GM18907 (cell line): Measurements from ENCODE around the gene PSORS1C1.
"Not testable (repeated sequence)": the region's sequence is repeated elsewhere in the genome, so short reads cannot be mapped to it uniquely, and the experiment has no call there.

Source experiments
- ATAC-seq: cut with Tn5 transposase; IDR thresholded peaks from one replicate; pipeline ENCODE4 v1.9.1; 2021; ENCODE audit warnings: mild to moderate bottlenecking, moderate library complexity; ENCODE audit not compliant: unreplicated experiment

Gene PSORS1C1

GRCh38 chr6:31114541-31114878 lies at the start of gene PSORS1C1:
Gene PSORS1C1, plus strand, starts transcription at chr6:31114800. Its CDS starts 14,833 bp downstream, at chr6:31129633.
- no peak for ATAC-seq

GRCh38 chr6:31065556-31065955 lies 49.0 kb upstream of the PSORS1C1 start:
- ATAC-seq: no peak

- ATAC-seq: not testable (repeated sequence)
Measured at GRCh38 chr6:31067028-31067427, 47.6 kb upstream of the PSORS1C1 start.

- not testable (repeated sequence) for ATAC-seq
Measured at GRCh38 chr6:31067891-31068668, 46.5 kb upstream of the PSORS1C1 start.

- no peak for ATAC-seq
Measured at GRCh38 chr6:31068669-31069340, 45.8 kb upstream of the PSORS1C1 start.

- ATAC-seq: no peak
Measured at GRCh38 chr6:31070711-31071197, 43.8 kb upstream of the PSORS1C1 start.

GRCh38 chr6:31074401-31074800 lies 40.2 kb upstream of the PSORS1C1 start:
- no peak for ATAC-seq

- no peak for ATAC-seq
Measured at GRCh38 chr6:31075528-31075927, 39.1 kb upstream of the PSORS1C1 start.

- no peak for ATAC-seq
Measured at GRCh38 chr6:31076611-31077010, 38.0 kb upstream of the PSORS1C1 start.

GRCh38 chr6:31079656-31080261 lies 34.8 kb upstream of the PSORS1C1 start:
- ATAC-seq: no peak

GRCh38 chr6:31081872-31082271 lies 32.7 kb upstream of the PSORS1C1 start:
- no peak for ATAC-seq

- no peak for ATAC-seq
Measured at GRCh38 chr6:31083742-31084354, 30.8 kb upstream of the PSORS1C1 start.

GRCh38 chr6:31086788-31087440 lies 27.7 kb upstream of the PSORS1C1 start:
- no peak for ATAC-seq

- no peak for ATAC-seq
Measured at GRCh38 chr6:31087494-31088089, 27.0 kb upstream of the PSORS1C1 start.

GRCh38 chr6:31090275-31090972 lies 24.2 kb upstream of the PSORS1C1 start:
- ATAC-seq: no peak

GRCh38 chr6:31090973-31091364 lies 23.6 kb upstream of the PSORS1C1 start:
- ATAC-seq: no peak

GRCh38 chr6:31091680-31092079 lies 22.9 kb upstream of the PSORS1C1 start:
- no peak for ATAC-seq

GRCh38 chr6:31092238-31092637 lies 22.4 kb upstream of the PSORS1C1 start:
- no peak for ATAC-seq

GRCh38 chr6:31092769-31093505 lies 21.7 kb upstream of the PSORS1C1 start:
- no peak for ATAC-seq
